Left cardiac atrium (tissue), 4 donors: ENCODE results near the gene UBE2E1. TPM values are rescaled to one million over a fixed set of nuclear protein-coding genes. Genes with fewer than 3 reads are reported as not detected.
"Not testable (repeated sequence)": the region's sequence is repeated elsewhere in the genome, so short reads cannot be mapped to it uniquely, and the experiment has no call there.

Source experiments
- ATAC-seq, 2 donors: fragments of 200-7000 bp; cut with Tn5 transposase; one replicate each; pipeline ENCODE4 v1.9.1; 2020; ENCODE audit warnings: mild to moderate bottlenecking in 2 of 2, moderate library complexity in 2 of 2
- DNase-seq: peaks from one replicate; pipeline ENCODE4 v3.0.0-alpha.2; 2020
- intact Hi-C, 2 donors: fragments of 100-400 bp; cut with DNase I; formaldehyde crosslinking; loops; one replicate each; pipeline versions ENCODE4 v1.14.1 to v1.15.1; 2022 to 2023
- total RNA-seq, 2 donors: library from RNA; stranded (reverse); fragmentation: NEBNext Ultra II Directional; extraction: Animal tissue kit (Norgen Biotek cat#: 25700); gene quantifications; one replicate each; pipeline ENCODE4 v1.2.1, GENCODE V29; 2021
- donor health status: DM: no; HTN: yes; CAD: no.
- donor health status: DM: no; HTN: yes; CAD: no; lungs with severe emphysema.
- donor health status: DM: yes; HTN: yes; CAD: no.
- donor health status: Dilated cardiomyopathy.

The UBE2E1 gene
- total RNA-seq, 2 donors from 2014 or later = 51.8 to 54.7 TPM

GRCh38 chr3:23835802-23836201, 30.0 kb downstream of the UBE2E1 start:
- DNase-seq (no peak), ATAC-seq (no peak)
- intact Hi-C loops = no loop called here

GRCh38 chr3:23836536-23837230, 30.9 kb downstream of the UBE2E1 start:
- no peak for DNase-seq
- ATAC-seq = peak in 1 of 2 donors; percentile 33
- intact Hi-C loops = no loop called here

GRCh38 chr3:23837286-23837685, 31.5 kb downstream of the UBE2E1 start:
- intact Hi-C loops = no loop called here
- no peak for DNase-seq
- no peak for ATAC-seq

GRCh38 chr3:23837691-23838090, 31.9 kb downstream of the UBE2E1 start:
- intact Hi-C loops = no loop called here
- DNase-seq = no peak
- ATAC-seq = no peak

GRCh38 chr3:23840521-23840920, 34.8 kb downstream of the UBE2E1 start:
- ATAC-seq = no peak
- intact Hi-C loops = no loop called here
- no peak for DNase-seq

GRCh38 chr3:23843869-23844268, 38.1 kb downstream of the UBE2E1 start:
- DNase-seq (no peak), ATAC-seq (no peak)
- intact Hi-C loops = no loop called here

GRCh38 chr3:23845326-23846216, 39.8 kb downstream of the UBE2E1 start:
- ATAC-seq = no peak
- no peak for DNase-seq
- intact Hi-C loops = no loop called here

- ATAC-seq, intact Hi-C loops, DNase-seq: not testable (repeated sequence)
Observed at GRCh38 chr3:23849462-23849861, 43.7 kb downstream of the UBE2E1 start.

- no peak for DNase-seq
- ATAC-seq = no peak
- intact Hi-C loops = no loop called here
Observed at GRCh38 chr3:23856286-23856685, 50.5 kb downstream of the UBE2E1 start.

GRCh38 chr3:23859012-23859743, 53.4 kb downstream of the UBE2E1 start:
- peak; percentile 71 to 82 for ATAC-seq
- intact Hi-C loops = no loop called here
- DNase-seq = no peak

GRCh38 chr3:23859839-23860382, 54.2 kb downstream of the UBE2E1 start:
- ATAC-seq = no peak
- intact Hi-C loops = no loop called here
- DNase-seq = no peak

- DNase-seq (no peak), ATAC-seq (no peak)
- intact Hi-C loops = no loop called here
Observed at GRCh38 chr3:23861689-23862088, 55.9 kb downstream of the UBE2E1 start.

- DNase-seq = no peak
- ATAC-seq = no peak
- intact Hi-C loops = no loop called here
Observed at GRCh38 chr3:23863060-23863459, 57.3 kb downstream of the UBE2E1 start.

- ATAC-seq (peak; percentile 74 to 80), DNase-seq (no peak)
- intact Hi-C loops = no loop called here
Observed at GRCh38 chr3:23864931-23865330, 59.2 kb downstream of the UBE2E1 start.

- ATAC-seq = peak; percentile 48 to 61
- no peak for DNase-seq
- intact Hi-C loops = no loop called here
Observed at GRCh38 chr3:23865595-23866396, 60.0 kb downstream of the UBE2E1 start.

GRCh38 chr3:23867400-23867799, 61.6 kb downstream of the UBE2E1 start:
- DNase-seq = no peak
- intact Hi-C loops = no loop called here
- no peak for ATAC-seq

- intact Hi-C loops = no loop called here
- DNase-seq (no peak), ATAC-seq (no peak)
Observed at GRCh38 chr3:23867838-23868237, 62.1 kb downstream of the UBE2E1 start.

GRCh38 chr3:23869977-23870662, 64.4 kb downstream of the UBE2E1 start:
- intact Hi-C loops = no loop called here

More at GRCh38 chr3:23869977-23870662, 64.4 kb downstream of the UBE2E1 start:
- DNase-seq (no peak), ATAC-seq (peak; percentile 85 to 89)
